Right renal pelvis (tissue), 4 donors: ENCODE results near the gene RAMP1. TPM values are rescaled to one million over a fixed set of nuclear protein-coding genes. Genes with fewer than 3 reads are reported as not detected.

Source experiments
- DNase-seq, 4 donors: peaks; one replicate each; pipeline ENCODE4 v3.0.0-alpha.2; 2013; ENCODE audit warnings: low read depth in 4 of 4, low spot score in 3 of 4, missing footprints in 1 of 4
- polyA plus RNA-seq, 4 donors: library from polyadenylated mRNA; unstranded; fragments of 120-200 nt; gene quantifications; one replicate each; pipeline ENCODE4 v1.2.1, GENCODE V29; 2013; ENCODE audit not compliant: insufficient read length in 4 of 4

The RAMP1 gene
- polyA plus RNA-seq, 4 donors, result 3.1 to 11.2 (median 5.1) TPM

- DNase-seq, result no peak
These were observed 16.7 kb downstream of the RAMP1 start for GRCh38 chr2:237876061-237876526.

- no peak for DNase-seq
These were observed 17.1 kb downstream of the RAMP1 start for GRCh38 chr2:237876532-237876931.

- DNase-seq, result no peak
These were observed 17.6 kb downstream of the RAMP1 start for GRCh38 chr2:237876951-237877491.

- no peak for DNase-seq
These were observed 18.3 kb downstream of the RAMP1 start for GRCh38 chr2:237877576-237878307.

GRCh38 chr2:237878321-237879057 is 19.1 kb downstream of the RAMP1 start:
- no peak for DNase-seq

GRCh38 chr2:237879058-237879430 is 19.6 kb downstream of the RAMP1 start:
- no peak for DNase-seq

- DNase-seq, result no peak
These were observed 20.7 kb downstream of the RAMP1 start for GRCh38 chr2:237879991-237880560.

- DNase-seq, result no peak
These were observed 23.4 kb downstream of the RAMP1 start for GRCh38 chr2:237882510-237883481.

- DNase-seq, result no peak
These were observed 24.6 kb downstream of the RAMP1 start for GRCh38 chr2:237883951-237884446.

- DNase-seq, result no peak
These were observed 25.3 kb downstream of the RAMP1 start for GRCh38 chr2:237884681-237885080.

GRCh38 chr2:237885111-237885930 is 25.9 kb downstream of the RAMP1 start:
- no peak for DNase-seq

GRCh38 chr2:237885931-237886684 is 26.7 kb downstream of the RAMP1 start:
- DNase-seq, result no peak

- no peak for DNase-seq
These were observed 27.5 kb downstream of the RAMP1 start for GRCh38 chr2:237886685-237887481.

- no peak for DNase-seq
These were observed 29.0 kb downstream of the RAMP1 start for GRCh38 chr2:237888389-237888788.

- DNase-seq, result no peak
These were observed 29.6 kb downstream of the RAMP1 start for GRCh38 chr2:237889016-237889415.

- no peak for DNase-seq
These were observed 30.4 kb downstream of the RAMP1 start for GRCh38 chr2:237889811-237890210.

- DNase-seq, result no peak
These were observed 33.1 kb downstream of the RAMP1 start for GRCh38 chr2:237892478-237892877.
